DND-41 (cell line): ENCODE results near the gene SPPL2B.
A peak's percentile ranks its signal among the peaks of the same experiment; 100 is the strongest.

Experiments used
- ATAC-seq: fragments of 200-7000 bp; cut with Tn5 transposase; 3 replicates; pipeline ENCODE4 v1.9.1; 2021; ENCODE audit warnings: low read depth; ENCODE audit not compliant: insufficient read depth
- DNase-seq: peaks from one replicate; pipeline ENCODE4 v3.0.0-alpha.2; 2020
- H2AFZ ChIP-seq: 2 replicates; pipeline ENCODE4 v1.6.0; 2012; ENCODE audit warnings: low read depth, low read length
- H3K27ac ChIP-seq: 2 replicates; pipeline ENCODE4 v1.5.1; 2012; ENCODE audit warnings: low read length, inconsistent platforms
- H3K27me3 ChIP-seq: fragments of 200-600 bp; sonication (generic); 2 replicates; pipeline ENCODE4 v1.6.0; 2012; ENCODE audit warnings: low read length, mild to moderate bottlenecking, inconsistent platforms; ENCODE audit not compliant: insufficient read depth, poor library complexity
- H3K36me3 ChIP-seq: 2 replicates; pipeline ENCODE4 v1.5.1; 2012; ENCODE audit warnings: low read length, inconsistent platforms; ENCODE audit not compliant: insufficient read depth
- H3K4me1 ChIP-seq: 2 replicates; pipeline ENCODE4 v1.5.1; 2012; ENCODE audit warnings: mild to moderate bottlenecking, low read length; ENCODE audit not compliant: insufficient read depth
- H3K4me2 ChIP-seq: 2 replicates; pipeline ENCODE4 v1.6.0; 2012; ENCODE audit warnings: mild to moderate bottlenecking, moderate library complexity, low read length, inconsistent platforms; ENCODE audit not compliant: insufficient read depth
- H3K4me3 ChIP-seq, 2 experiments: fragments of 200-600 bp in 1 of 2; shearing (Covaris generic) in 1 of 2; 2 replicates each; pipeline ENCODE4 v1.5.1; 2012 to 2016; ENCODE audit warnings: inconsistent platforms in 2 of 2, low read length in 2 of 2, mild to moderate bottlenecking in 2 of 2, low read depth in 1 of 2, moderate library complexity in 1 of 2
- H3K79me2 ChIP-seq: 2 replicates; pipeline ENCODE4 v1.6.0; 2012; ENCODE audit warnings: low read length, inconsistent platforms; ENCODE audit not compliant: insufficient read depth
- H3K9ac ChIP-seq: 2 replicates; pipeline ENCODE4 v1.6.0; 2012; ENCODE audit warnings: low read depth, mild to moderate bottlenecking, inconsistent platforms, low read length, moderate library complexity
- H3K9me3 ChIP-seq: 2 replicates; pipeline ENCODE4 v1.5.1; 2012; ENCODE audit warnings: low read length, moderate library complexity, mild to moderate bottlenecking, inconsistent platforms; ENCODE audit not compliant: insufficient read depth, severe bottlenecking
- H4K20me1 ChIP-seq: 2 replicates; pipeline ENCODE4 v1.6.0; 2012; ENCODE audit warnings: low read length; ENCODE audit not compliant: insufficient read depth
- CTCF ChIP-seq: IDR thresholded peaks from 2 replicates; pipeline ENCODE4 v1.5.1; 2012; ENCODE audit warnings: borderline replicate concordance, low read length, moderate library complexity, mild to moderate bottlenecking; ENCODE audit not compliant: poor library complexity, severe bottlenecking; ENCODE audit errors: extremely low read depth
- EZH2 ChIP-seq: IDR thresholded peaks from 3 replicates; pipeline ENCODE4 v1.6.1; 2012; ENCODE audit warnings: borderline replicate concordance, low read depth, mild to moderate bottlenecking, moderate library complexity, low read length, inconsistent platforms; ENCODE audit not compliant: severe bottlenecking

Gene SPPL2B

GRCh38 chr19:2333807-2334211 is 5.3 kb downstream of the SPPL2B start:
- Histone ChIP-seq H3K79me2 (peaks cover 98% of the 10 kb centered on the region), H3K27ac (peak overlapping the region; percentile 63), H3K4me1 (peaks cover 50% of the 10 kb centered on the region), H3K9me3 (no peaks in the 10 kb centered on the region), H3K9ac (no peak overlapping the region), H3K4me2 (no peak overlapping the region), H3K27me3 (no peaks in the 10 kb centered on the region), H3K4me3 (no peak overlapping the region), H2AFZ (no peak overlapping the region), H3K36me3 (peaks cover 50% of the 10 kb centered on the region), H4K20me1 (peaks cover 58% of the 10 kb centered on the region)
- DNase-seq (no peak), ATAC-seq (no peak)
- TF ChIP-seq EZH2 (no peak), CTCF (peak; percentile 6)

- Histone ChIP-seq H3K4me2 (no peak overlapping the region), H4K20me1 (peaks cover 64% of the 10 kb centered on the region), H3K79me2 (peaks cover 97% of the 10 kb centered on the region), H3K27ac (no peak overlapping the region), H2AFZ (no peak overlapping the region), H3K4me1 (peaks cover 45% of the 10 kb centered on the region), H3K27me3 (no peaks in the 10 kb centered on the region), H3K9me3 (no peaks in the 10 kb centered on the region), H3K4me3 (no peak overlapping the region), H3K9ac (no peak overlapping the region), H3K36me3 (peaks cover 51% of the 10 kb centered on the region)
- TF ChIP-seq CTCF (no peak), EZH2 (no peak)
- DNase-seq (no peak), ATAC-seq (no peak)
These were observed 5.9 kb downstream of the SPPL2B start for GRCh38 chr19:2334426-2334825.

GRCh38 chr19:2334986-2335846 is 6.7 kb downstream of the SPPL2B start:
- Histone ChIP-seq H3K36me3 (peaks cover 58% of the 10 kb centered on the region), H3K4me2 (no peak overlapping the region), H3K4me3 (no peak overlapping the region), H3K27ac (no peak overlapping the region), H4K20me1 (peaks cover 71% of the 10 kb centered on the region), H3K27me3 (no peaks in the 10 kb centered on the region), H3K4me1 (peaks cover 37% of the 10 kb centered on the region), H2AFZ (no peak overlapping the region), H3K9me3 (no peaks in the 10 kb centered on the region), H3K9ac (no peak overlapping the region), H3K79me2 (peaks cover 89% of the 10 kb centered on the region)
- no peak for ATAC-seq
- no peak for DNase-seq
- TF ChIP-seq EZH2 (no peak), CTCF (no peak)
